IPS-20b (cell line): ENCODE measurements around the gene MYLK4.

Experiments
- H3K27ac ChIP-seq: one replicate; pipeline ENCODE4 v1.5.1; 2013; ENCODE audit warnings: low read length
- H3K27me3 ChIP-seq: 2 replicates; pipeline ENCODE4 v1.6.1; 2013; ENCODE audit warnings: mild to moderate bottlenecking, low read length, inconsistent platforms; ENCODE audit not compliant: insufficient read depth
- H3K36me3 ChIP-seq: 2 replicates; pipeline ENCODE4 v1.6.1; 2013; ENCODE audit warnings: low read depth, mild to moderate bottlenecking, inconsistent platforms, low read length, moderate library complexity; ENCODE audit not compliant: insufficient read depth
- H3K4me1 ChIP-seq: 2 replicates; pipeline ENCODE4 v1.6.1; 2013; ENCODE audit warnings: mild to moderate bottlenecking, control low read depth, inconsistent platforms, low read length, moderate library complexity; ENCODE audit not compliant: insufficient read depth
- H3K4me3 ChIP-seq: 2 replicates; pipeline ENCODE4 v1.5.1; 2013; ENCODE audit warnings: mild to moderate bottlenecking, low read length, inconsistent platforms
- H3K9ac ChIP-seq: 2 replicates; pipeline ENCODE4 v1.6.1; 2013; ENCODE audit warnings: low read depth, mild to moderate bottlenecking, inconsistent platforms, low read length, moderate library complexity
- H3K9me3 ChIP-seq: 2 replicates; pipeline ENCODE4 v1.6.1; 2013; ENCODE audit warnings: mild to moderate bottlenecking, low read depth, low read length, inconsistent platforms; ENCODE audit not compliant: insufficient read depth

Gene MYLK4

GRCh38 chr6:2740581-2740980, 10.1 kb downstream of the MYLK4 start:
- H3K4me1 ChIP-seq, result peaks cover 8% of the 10 kb centered on the region
- no peak overlapping the region for H3K4me3 ChIP-seq
- no peaks in the 10 kb centered on the region for H3K36me3 ChIP-seq
- no peak overlapping the region for H3K9ac ChIP-seq
- H3K9me3 ChIP-seq, result no peaks in the 10 kb centered on the region
- no peak overlapping the region for H3K27ac ChIP-seq
- H3K27me3 ChIP-seq, result no peaks in the 10 kb centered on the region

GRCh38 chr6:2739335-2739734, 11.4 kb downstream of the MYLK4 start:
- H3K27ac ChIP-seq, result no peak overlapping the region
- peaks cover 16% of the 10 kb centered on the region for H3K4me1 ChIP-seq

GRCh38 chr6:2738373-2738979, 12.2 kb downstream of the MYLK4 start:
- Histone ChIP-seq H3K4me3 (no peak overlapping the region), H3K27ac (no peak overlapping the region), H3K4me1 (peaks cover 22% of the 10 kb centered on the region), H3K9me3 (no peaks in the 10 kb centered on the region), H3K9ac (no peak overlapping the region), H3K36me3 (no peaks in the 10 kb centered on the region), H3K27me3 (no peaks in the 10 kb centered on the region)

More at GRCh38 chr6:2739335-2739734, 11.4 kb downstream of the MYLK4 start:
- no peak overlapping the region for H3K9ac ChIP-seq
- H3K36me3 ChIP-seq, result no peaks in the 10 kb centered on the region
- no peaks in the 10 kb centered on the region for H3K9me3 ChIP-seq
- no peaks in the 10 kb centered on the region for H3K27me3 ChIP-seq
- no peak overlapping the region for H3K4me3 ChIP-seq

GRCh38 chr6:2737885-2738284, 12.8 kb downstream of the MYLK4 start:
- H3K27me3 ChIP-seq, result no peaks in the 10 kb centered on the region

GRCh38 chr6:2734488-2735166, 16.1 kb downstream of the MYLK4 start:
- H3K27me3 ChIP-seq, result no peaks in the 10 kb centered on the region
- H3K4me3 ChIP-seq, result peak overlapping the region; percentile 44; the same call in 1 of the 2 replicates
- H3K9ac ChIP-seq, result no peak overlapping the region
- no peaks in the 10 kb centered on the region for H3K36me3 ChIP-seq
- H3K4me1 ChIP-seq, result peaks cover 36% of the 10 kb centered on the region
- no peak overlapping the region for H3K27ac ChIP-seq
- no peaks in the 10 kb centered on the region for H3K9me3 ChIP-seq

More at GRCh38 chr6:2737885-2738284, 12.8 kb downstream of the MYLK4 start:
- Histone ChIP-seq H3K9ac (no peak overlapping the region), H3K4me3 (no peak overlapping the region), H3K27ac (no peak overlapping the region), H3K4me1 (peaks cover 22% of the 10 kb centered on the region), H3K36me3 (no peaks in the 10 kb centered on the region), H3K9me3 (no peaks in the 10 kb centered on the region)

GRCh38 chr6:2733736-2734480, 16.8 kb downstream of the MYLK4 start:
- peaks cover 36% of the 10 kb centered on the region for H3K4me1 ChIP-seq
- H3K9ac ChIP-seq, result no peak overlapping the region
- H3K4me3 ChIP-seq, result no peak overlapping the region
- no peaks in the 10 kb centered on the region for H3K27me3 ChIP-seq
- H3K36me3 ChIP-seq, result no peaks in the 10 kb centered on the region
- no peak overlapping the region for H3K27ac ChIP-seq
- no peaks in the 10 kb centered on the region for H3K9me3 ChIP-seq

GRCh38 chr6:2733324-2733723, 17.4 kb downstream of the MYLK4 start:
- peaks cover 36% of the 10 kb centered on the region for H3K4me1 ChIP-seq
- no peak overlapping the region for H3K4me3 ChIP-seq

GRCh38 chr6:2732503-2733089, 18.1 kb downstream of the MYLK4 start:
- Histone ChIP-seq H3K4me3 (no peak overlapping the region), H3K27ac (no peak overlapping the region), H3K4me1 (peaks cover 36% of the 10 kb centered on the region), H3K9me3 (no peaks in the 10 kb centered on the region), H3K27me3 (no peaks in the 10 kb centered on the region), H3K36me3 (no peaks in the 10 kb centered on the region), H3K9ac (no peak overlapping the region)

More at GRCh38 chr6:2733324-2733723, 17.4 kb downstream of the MYLK4 start:
- no peaks in the 10 kb centered on the region for H3K36me3 ChIP-seq
- H3K9ac ChIP-seq, result no peak overlapping the region
- no peaks in the 10 kb centered on the region for H3K9me3 ChIP-seq
- no peaks in the 10 kb centered on the region for H3K27me3 ChIP-seq
- no peak overlapping the region for H3K27ac ChIP-seq

GRCh38 chr6:2731281-2731909, 19.3 kb downstream of the MYLK4 start:
- H3K27me3 ChIP-seq, result no peaks in the 10 kb centered on the region
- no peak overlapping the region for H3K4me3 ChIP-seq
- H3K9ac ChIP-seq, result no peak overlapping the region
- peaks cover 36% of the 10 kb centered on the region for H3K4me1 ChIP-seq
- H3K36me3 ChIP-seq, result no peaks in the 10 kb centered on the region
- no peaks in the 10 kb centered on the region for H3K9me3 ChIP-seq
- H3K27ac ChIP-seq, result no peak overlapping the region

GRCh38 chr6:2730353-2731107, 20.2 kb downstream of the MYLK4 start:
- H3K4me3 ChIP-seq, result no peak overlapping the region
- H3K9ac ChIP-seq, result no peak overlapping the region
- no peaks in the 10 kb centered on the region for H3K27me3 ChIP-seq
- no peak overlapping the region for H3K27ac ChIP-seq
- H3K4me1 ChIP-seq, result peaks cover 38% of the 10 kb centered on the region
- no peaks in the 10 kb centered on the region for H3K9me3 ChIP-seq
- H3K36me3 ChIP-seq, result no peaks in the 10 kb centered on the region

GRCh38 chr6:2729921-2730320, 20.8 kb downstream of the MYLK4 start:
- Histone ChIP-seq H3K9ac (no peak overlapping the region), H3K4me1 (peaks cover 33% of the 10 kb centered on the region), H3K27ac (no peak overlapping the region)

More at GRCh38 chr6:2729921-2730320, 20.8 kb downstream of the MYLK4 start:
- H3K4me3 ChIP-seq, result no peak overlapping the region
- H3K36me3 ChIP-seq, result no peaks in the 10 kb centered on the region
- no peaks in the 10 kb centered on the region for H3K27me3 ChIP-seq
- no peaks in the 10 kb centered on the region for H3K9me3 ChIP-seq
